ENCODE measurements around the gene MRPS14. TPM values are rescaled to one million over a fixed set of nuclear protein-coding genes. Genes with fewer than 3 reads are reported as not detected.

Gene MRPS14
- total RNA-seq, 2 donors from 2014 or later = 30.3 to 30.9 TPM

- WGBS, 2 experiments (ENCODE audit: insufficient coverage in 1 of 2, insufficient read length in 1 of 2) = 73 to 91% methylated on average over 15 to 19 of the region's 19 CpGs
These were observed 20.6 kb upstream of the MRPS14 start for GRCh38 chr1:175043824-175044223.

DNA sequence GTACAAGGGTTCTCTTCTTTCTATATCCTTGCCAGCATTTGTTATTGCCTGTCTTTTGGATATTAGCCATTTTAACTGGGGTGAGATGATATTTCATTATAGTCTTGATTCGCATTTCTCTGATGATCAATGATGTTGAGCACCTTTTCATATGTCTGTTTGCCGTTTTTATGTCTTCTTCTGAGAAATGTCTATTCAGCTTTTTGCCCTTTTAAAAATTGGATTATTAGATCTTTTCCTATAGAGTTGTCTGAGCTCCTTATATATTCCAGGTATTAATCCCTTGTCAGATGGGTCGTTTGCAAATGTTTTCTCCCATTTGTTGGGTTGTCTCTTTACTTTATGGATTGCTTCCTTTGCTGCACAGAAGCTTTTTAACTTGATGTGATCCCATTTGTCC lies 19.4 kb upstream of the MRPS14 start:
- Histone ChIP-seq H3K27me3 (ENCODE audit: control insufficient read depth, insufficient read depth, low read length, poor library complexity, severe bottlenecking) (no peaks in the 10 kb centered on the region), H3K4me1 (ENCODE audit: control insufficient read depth, insufficient read depth, low read length) (no peaks in the 10 kb centered on the region), H3K27ac (ENCODE audit: low read depth, low read length) (no peak overlapping the region), H3K9ac (ENCODE audit: extremely low read depth, low read length, poor library complexity, severe bottlenecking) (no peak overlapping the region), H3K4me3 (ENCODE audit: low read length) (no peak overlapping the region), H3K36me3 (ENCODE audit: control insufficient read depth, insufficient read depth, low read length) (no peaks in the 10 kb centered on the region), H3K9me3 (ENCODE audit: control insufficient read depth, low read length) (no peaks in the 10 kb centered on the region)
- TF ChIP-seq CTCF (conservative IDR thresholded peaks at IDR 0.05) = no peak
- Mint-ChIP-seq H3K27ac (no peak overlapping the region), H3K36me3 (ENCODE audit: low read depth) (no peaks in the 10 kb centered on the region), H3K4me1 (no peaks in the 10 kb centered on the region), H3K27me3 (ENCODE audit: insufficient read depth) (no peaks in the 10 kb centered on the region), H3K4me3 (no peak overlapping the region), H3K9me3 (no peaks in the 10 kb centered on the region)
- WGBS, 2 experiments (ENCODE audit: insufficient coverage in 1 of 2, insufficient read length in 1 of 2) = 89 to 100% methylated on average over 2 to 3 of the region's 3 CpGs
- no peak for DNase-seq

More at GRCh38 chr1:175043824-175044223, 20.6 kb upstream of the MRPS14 start:
- Mint-ChIP-seq H3K27me3 (ENCODE audit: insufficient read depth) (no peaks in the 10 kb centered on the region), H3K27ac (no peak overlapping the region), H3K4me3 (no peak overlapping the region), H3K9me3 (no peaks in the 10 kb centered on the region), H3K36me3 (ENCODE audit: low read depth) (no peaks in the 10 kb centered on the region), H3K4me1 (no peaks in the 10 kb centered on the region)
- Histone ChIP-seq H3K9me3 (ENCODE audit: control insufficient read depth, low read length) (no peaks in the 10 kb centered on the region), H3K27ac (ENCODE audit: low read depth, low read length) (peak overlapping the region; percentile 74), H3K36me3 (ENCODE audit: control insufficient read depth, insufficient read depth, low read length) (no peaks in the 10 kb centered on the region), H3K9ac (ENCODE audit: extremely low read depth, low read length, poor library complexity, severe bottlenecking) (no peak overlapping the region), H3K4me1 (ENCODE audit: control insufficient read depth, insufficient read depth, low read length) (no peaks in the 10 kb centered on the region), H3K4me3 (ENCODE audit: low read length) (no peak overlapping the region), H3K27me3 (ENCODE audit: control insufficient read depth, insufficient read depth, low read length, poor library complexity, severe bottlenecking) (no peaks in the 10 kb centered on the region)
- no peak for TF ChIP-seq CTCF (conservative IDR thresholded peaks at IDR 0.05)
- no peak for DNase-seq

GRCh38 chr1:175040324-175040879 lies 17.2 kb upstream of the MRPS14 start:
- Histone ChIP-seq H3K27me3 (ENCODE audit: control insufficient read depth, insufficient read depth, low read length, poor library complexity, severe bottlenecking) (no peaks in the 10 kb centered on the region), H3K36me3 (ENCODE audit: control insufficient read depth, insufficient read depth, low read length) (no peaks in the 10 kb centered on the region), H3K9me3 (ENCODE audit: control insufficient read depth, low read length) (no peaks in the 10 kb centered on the region), H3K4me3 (ENCODE audit: low read length) (no peak overlapping the region), H3K4me1 (ENCODE audit: control insufficient read depth, insufficient read depth, low read length) (no peaks in the 10 kb centered on the region), H3K27ac (ENCODE audit: low read depth, low read length) (no peak overlapping the region), H3K9ac (ENCODE audit: extremely low read depth, low read length, poor library complexity, severe bottlenecking) (no peak overlapping the region)
- WGBS, 2 experiments (ENCODE audit: insufficient coverage in 1 of 2, insufficient read length in 1 of 2) = 71 to 80% methylated on average over 4 of the region's 4 CpGs
- no peak for DNase-seq
- Mint-ChIP-seq H3K27me3 (ENCODE audit: insufficient read depth) (no peaks in the 10 kb centered on the region), H3K27ac (no peak overlapping the region), H3K9me3 (no peaks in the 10 kb centered on the region), H3K36me3 (ENCODE audit: low read depth) (no peaks in the 10 kb centered on the region), H3K4me1 (no peaks in the 10 kb centered on the region), H3K4me3 (no peak overlapping the region)
- no peak for TF ChIP-seq CTCF (conservative IDR thresholded peaks at IDR 0.05)
